ENCODE measurements around the gene RAVER1. TPM values are rescaled to one million over a fixed set of nuclear protein-coding genes. Genes with fewer than 3 reads are reported as not detected.
A peak's percentile ranks its signal among the peaks of the same experiment; 100 is the strongest.
"Not testable (repeated sequence)": the region's sequence is repeated elsewhere in the genome, so short reads cannot be mapped to it uniquely, and the experiment has no call there.

Gene RAVER1
- total RNA-seq, 6 donors from 2014 or later: 17.8 to 49.9 (median 37.2) TPM

GRCh38 chr19:10368101-10368803, 34.9 kb upstream of the RAVER1 start:
- peaks cover 25 to 85% (median 72%) of the 10 kb centered on the region in 4 donors for H3K36me3 ChIP-seq
- peaks cover 0 to 5% (median 0%) of the 10 kb centered on the region in 4 donors for H3K4me1 ChIP-seq

GRCh38 chr19:10366950-10367512, 33.7 kb upstream of the RAVER1 start:
- not testable (repeated sequence) for H3K4me3 ChIP-seq; H3K9me3 ChIP-seq; H3K27ac ChIP-seq; H3K27me3 ChIP-seq; H3K4me1 ChIP-seq; DNase-seq; ATAC-seq (ENCODE audit: low FRiP score in 2 of 2)
- H3K36me3 ChIP-seq: peaks cover 28 to 96% (median 81%) of the 10 kb centered on the region in 4 donors
- WGBS, 2 donors: 91 to 96% methylated on average over 4 of the region's 4 CpGs

More at GRCh38 chr19:10368101-10368803, 34.9 kb upstream of the RAVER1 start:
- no peak overlapping the region for H3K27ac ChIP-seq
- DNase-seq (no peak), ATAC-seq (ENCODE audit: low FRiP score in 2 of 2) (no peak)
- no peak for TF ChIP-seq POLR2AphosphoS5 (IDR thresholded peaks at IDR 0.05)
- TF ChIP-seq EP300 (IDR thresholded peaks at IDR 0.05): no peak
- no peak for TF ChIP-seq POLR2A (IDR thresholded peaks at IDR 0.05)
- TF ChIP-seq CTCF (IDR thresholded peaks at IDR 0.05): no peak
- 95 to 96% methylated on average over 13 to 15 of the region's 15 CpGs for WGBS, 2 donors
- H3K9me3 ChIP-seq: no peaks in the 10 kb centered on the region
- H3K27me3 ChIP-seq: no peaks in the 10 kb centered on the region
- H3K4me3 ChIP-seq: no peak overlapping the region

GRCh38 chr19:10365518-10365917, 32.2 kb upstream of the RAVER1 start:
- 96 to 97% methylated on average over 15 to 21 of the region's 23 CpGs for WGBS, 2 donors
- TF ChIP-seq CTCF (IDR thresholded peaks at IDR 0.05) (no peak), EP300 (IDR thresholded peaks at IDR 0.05) (no peak), POLR2AphosphoS5 (IDR thresholded peaks at IDR 0.05) (no peak), POLR2A (IDR thresholded peaks at IDR 0.05) (no peak)
- no peak for ATAC-seq (ENCODE audit: low FRiP score in 2 of 2)
- no peaks in the 10 kb centered on the region for H3K4me1 ChIP-seq
- no peaks in the 10 kb centered on the region for H3K27me3 ChIP-seq
- peak in 1 of 2 donors; percentile 73 for DNase-seq
- no peak overlapping the region for H3K4me3 ChIP-seq
- H3K27ac ChIP-seq: no peak overlapping the region
- H3K36me3 ChIP-seq: peaks cover 33 to 98% (median 90%) of the 10 kb centered on the region in 4 donors
- H3K9me3 ChIP-seq: no peaks in the 10 kb centered on the region

GRCh38 chr19:10364644-10365043, 31.3 kb upstream of the RAVER1 start:
- no peak for TF ChIP-seq CTCF (IDR thresholded peaks at IDR 0.05)
- no peak for TF ChIP-seq EP300 (IDR thresholded peaks at IDR 0.05)
- no peak for TF ChIP-seq POLR2AphosphoS5 (IDR thresholded peaks at IDR 0.05)
- no peak for TF ChIP-seq POLR2A (IDR thresholded peaks at IDR 0.05)
- Histone ChIP-seq H3K4me3 (no peak overlapping the region), H3K9me3 (no peaks in the 10 kb centered on the region), H3K27ac (no peak overlapping the region), H3K27me3 (no peaks in the 10 kb centered on the region), H3K4me1 (no peaks in the 10 kb centered on the region), H3K36me3 (peaks cover 33 to 98% (median 89%) of the 10 kb centered on the region in 4 donors)
- WGBS, 2 donors: 66 to 89% methylated on average over 5 to 16 of the region's 19 CpGs
- DNase-seq (peak in 1 of 2 donors; percentile 72), ATAC-seq (ENCODE audit: low FRiP score in 2 of 2) (no peak)

GRCh38 chr19:10363789-10364281, 30.5 kb upstream of the RAVER1 start:
- TF ChIP-seq EP300 (IDR thresholded peaks at IDR 0.05): no peak
- no peak for TF ChIP-seq POLR2AphosphoS5 (IDR thresholded peaks at IDR 0.05)
- no peak for TF ChIP-seq POLR2A (IDR thresholded peaks at IDR 0.05)
- TF ChIP-seq CTCF (IDR thresholded peaks at IDR 0.05): no peak
- ATAC-seq (ENCODE audit: low FRiP score in 2 of 2): no peak

More at GRCh38 chr19:10363789-10364281, 30.5 kb upstream of the RAVER1 start:
- H3K27me3 ChIP-seq: no peaks in the 10 kb centered on the region
- DNase-seq: no peak
- 89 to 100% methylated on average over 6 to 12 of the region's 12 CpGs for WGBS, 2 donors
- no peak overlapping the region for H3K27ac ChIP-seq
- H3K4me1 ChIP-seq: no peaks in the 10 kb centered on the region
- no peak overlapping the region for H3K4me3 ChIP-seq
- no peaks in the 10 kb centered on the region for H3K9me3 ChIP-seq
- H3K36me3 ChIP-seq: peaks cover 37 to 98% (median 91%) of the 10 kb centered on the region in 4 donors
